ENCODE measurements around the gene GAL3ST1. TPM values are rescaled to one million over a fixed set of nuclear protein-coding genes. Genes with fewer than 3 reads are reported as not detected.
"Not testable (repeated sequence)": the region's sequence is repeated elsewhere in the genome, so short reads cannot be mapped to it uniquely, and the experiment has no call there.

The GAL3ST1 gene
- total RNA-seq, 1 donor from 2014 or later = 8.8 TPM

GRCh38 chr22:30555282-30556210 is 18.9 kb downstream of the GAL3ST1 start:
- H3K27me3 Mint-ChIP-seq (ENCODE audit: low read depth) = no peaks in the 10 kb centered on the region
- no peak for DNase-seq (ENCODE audit: low read depth, low spot score)
- H3K27ac Mint-ChIP-seq (ENCODE audit: unreplicated experiment) = no peak overlapping the region
- TF ChIP-seq CTCF (conservative IDR thresholded peaks at IDR 0.05) = peak; percentile 21
- no peaks in the 10 kb centered on the region for H3K9me3 Mint-ChIP-seq
- no peaks in the 10 kb centered on the region for H3K36me3 Mint-ChIP-seq (ENCODE audit: low read depth)
- peaks cover 5% of the 10 kb centered on the region for H3K4me1 Mint-ChIP-seq
- H3K4me3 Mint-ChIP-seq = no peak overlapping the region

GRCh38 chr22:30553971-30554370 is 20.5 kb downstream of the GAL3ST1 start:
- no peaks in the 10 kb centered on the region for H3K4me1 Mint-ChIP-seq
- no peak overlapping the region for H3K4me3 Mint-ChIP-seq
- DNase-seq (ENCODE audit: low read depth, low spot score) = no peak
- H3K36me3 Mint-ChIP-seq (ENCODE audit: low read depth) = no peaks in the 10 kb centered on the region
- no peaks in the 10 kb centered on the region for H3K9me3 Mint-ChIP-seq
- no peak overlapping the region for H3K27ac Mint-ChIP-seq (ENCODE audit: unreplicated experiment)
- no peaks in the 10 kb centered on the region for H3K27me3 Mint-ChIP-seq (ENCODE audit: low read depth)
- TF ChIP-seq CTCF (conservative IDR thresholded peaks at IDR 0.05) = no peak

GRCh38 chr22:30552719-30553118 is 21.7 kb downstream of the GAL3ST1 start:
- H3K36me3 Mint-ChIP-seq (ENCODE audit: low read depth) = no peaks in the 10 kb centered on the region
- H3K27ac Mint-ChIP-seq (ENCODE audit: unreplicated experiment) = no peak overlapping the region
- no peaks in the 10 kb centered on the region for H3K4me1 Mint-ChIP-seq
- TF ChIP-seq CTCF (conservative IDR thresholded peaks at IDR 0.05) = no peak
- no peak overlapping the region for H3K4me3 Mint-ChIP-seq
- H3K27me3 Mint-ChIP-seq (ENCODE audit: low read depth) = no peaks in the 10 kb centered on the region
- no peak for DNase-seq (ENCODE audit: low read depth, low spot score)
- no peaks in the 10 kb centered on the region for H3K9me3 Mint-ChIP-seq

- not testable (repeated sequence) for DNase-seq (ENCODE audit: low read depth, low spot score); H3K9me3 Mint-ChIP-seq; H3K4me1 Mint-ChIP-seq; H3K4me3 Mint-ChIP-seq; H3K27me3 Mint-ChIP-seq (ENCODE audit: low read depth); H3K27ac Mint-ChIP-seq (ENCODE audit: unreplicated experiment); H3K36me3 Mint-ChIP-seq (ENCODE audit: low read depth)
These were observed 22.7 kb downstream of the GAL3ST1 start for GRCh38 chr22:30551813-30552212.

- Mint-ChIP-seq H3K9me3 (no peaks in the 10 kb centered on the region), H3K4me1 (peaks cover 6% of the 10 kb centered on the region), H3K27ac (ENCODE audit: unreplicated experiment) (no peak overlapping the region), H3K36me3 (ENCODE audit: low read depth) (no peaks in the 10 kb centered on the region), H3K27me3 (ENCODE audit: low read depth) (no peaks in the 10 kb centered on the region), H3K4me3 (no peak overlapping the region)
- no peak for TF ChIP-seq CTCF (conservative IDR thresholded peaks at IDR 0.05)
- DNase-seq (ENCODE audit: low read depth, low spot score) = no peak
These were observed 27.3 kb downstream of the GAL3ST1 start for GRCh38 chr22:30547188-30547587.

GRCh38 chr22:30546616-30547015 is 27.8 kb downstream of the GAL3ST1 start, which contains the start of gene SEC14L6:
TSS of gene SEC14L6 (minus strand) at chr22:30546741. CDS start at chr22:30546682, 59 bp downstream.
- H3K36me3 Mint-ChIP-seq (ENCODE audit: low read depth) = no peaks in the 10 kb centered on the region
- no peak within 1 kb of the TSS for H3K4me3 Mint-ChIP-seq
- H3K4me1 Mint-ChIP-seq = peaks cover 8% of the 10 kb centered on the region
- no peak for TF ChIP-seq CTCF (conservative IDR thresholded peaks at IDR 0.05)
- no peaks in the 10 kb centered on the region for H3K9me3 Mint-ChIP-seq
- H3K27ac Mint-ChIP-seq (ENCODE audit: unreplicated experiment) = no peak within 1 kb of the TSS
- H3K27me3 Mint-ChIP-seq (ENCODE audit: low read depth) = no peaks in the 10 kb centered on the region
- DNase-seq (ENCODE audit: low read depth, low spot score) = no peak

Measured in neural crest cell (in vitro differentiated cells).